ENCODE data around the gene CNOT4.

CNOT4 gene

DNA sequence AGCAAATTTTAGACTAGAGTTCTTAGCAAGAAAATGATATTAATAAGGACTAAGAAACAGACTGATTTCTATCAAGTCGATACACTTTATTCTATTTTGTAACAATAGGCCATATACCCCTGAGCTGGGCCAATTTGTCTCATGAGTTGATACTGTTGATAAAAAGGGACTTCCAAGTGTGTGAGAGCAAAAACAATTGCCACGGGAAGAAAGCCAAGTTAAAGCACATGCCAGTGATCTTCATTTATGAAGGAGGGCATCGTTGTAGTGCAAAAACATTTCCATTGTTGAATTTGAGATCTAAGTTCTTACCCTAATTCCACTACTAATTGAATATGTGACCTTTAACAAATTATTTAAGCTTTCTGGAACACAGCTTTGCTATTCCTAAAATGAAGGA is 119.9 kb downstream of the CNOT4 start:
- DNase-seq: no peak

DNA sequence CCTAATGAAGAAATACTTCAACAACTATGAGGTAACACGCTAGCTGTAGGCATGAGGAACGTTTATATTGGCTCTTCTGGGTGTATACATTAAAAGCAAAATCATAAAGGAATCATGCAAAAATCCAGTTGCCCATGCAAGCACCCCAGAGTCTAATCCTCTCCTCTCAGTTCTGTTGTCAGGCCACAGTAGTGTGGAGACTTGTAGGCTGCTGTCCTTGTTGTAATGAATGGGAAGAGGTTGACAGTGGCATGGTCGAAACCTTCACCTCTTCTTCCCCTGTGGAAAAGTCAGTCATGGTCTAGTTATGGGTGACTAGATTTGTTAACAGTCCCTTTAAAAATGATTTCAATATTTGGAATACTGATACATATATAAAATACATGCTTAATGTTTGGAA is 121.3 kb downstream of the CNOT4 start:
- DNase-seq: no peak

- no peak for DNase-seq
Observed at GRCh38 chr7:135386776-135387175, 123.1 kb downstream of the CNOT4 start.

- DNase-seq: no peak
Observed at GRCh38 chr7:135386181-135386580, 123.7 kb downstream of the CNOT4 start.

DNA sequence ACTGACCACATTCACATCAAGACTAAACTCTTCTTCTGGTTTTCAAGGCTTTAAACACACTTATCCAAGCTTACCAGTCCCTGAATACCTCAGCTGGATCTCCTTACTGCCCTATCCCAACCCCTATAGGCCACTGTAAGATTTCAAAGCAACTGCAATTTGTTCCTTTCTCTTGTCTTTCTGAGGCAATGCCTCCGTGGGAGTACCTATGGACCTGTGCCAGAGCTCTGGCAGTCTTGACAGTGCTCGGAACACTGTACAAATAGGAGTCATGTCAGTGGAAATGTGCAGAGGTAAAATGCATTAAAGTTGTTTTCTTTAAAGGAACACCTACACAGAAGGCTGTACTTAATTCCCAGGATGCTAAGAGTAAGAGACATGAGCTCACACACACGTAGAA is 124.7 kb downstream of the CNOT4 start:
- DNase-seq: no peak

DNA sequence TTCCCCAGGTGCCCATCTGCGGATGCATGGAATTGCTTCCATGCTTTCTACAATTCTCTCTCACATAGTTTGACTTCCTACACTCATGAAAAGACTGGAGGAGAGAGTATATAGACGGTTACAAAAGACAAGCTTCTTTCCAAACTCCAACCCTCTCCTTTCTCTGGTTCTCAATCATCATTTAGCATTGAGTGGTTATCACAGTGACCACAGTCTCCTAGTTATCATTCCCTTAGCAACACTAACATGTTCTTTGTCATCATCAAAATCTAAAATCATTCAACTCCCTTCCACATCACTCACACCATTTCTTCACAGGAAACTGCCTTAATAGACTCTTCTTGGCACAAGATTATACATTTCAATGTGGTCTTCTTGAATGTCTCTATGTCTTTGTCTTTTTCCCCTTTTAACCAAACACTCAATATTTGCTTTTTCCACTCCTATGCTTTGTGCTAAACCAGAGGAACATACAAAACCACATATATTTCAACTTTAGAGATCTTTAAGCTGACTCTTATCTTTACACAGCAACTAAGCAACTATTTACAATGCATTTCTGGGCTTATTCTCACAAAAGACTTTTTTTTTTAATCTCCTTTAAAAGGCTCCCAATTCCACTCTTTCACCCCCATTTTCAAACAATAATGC is 126.3 kb downstream of the CNOT4 start:
- no peak for DNase-seq

DNA sequence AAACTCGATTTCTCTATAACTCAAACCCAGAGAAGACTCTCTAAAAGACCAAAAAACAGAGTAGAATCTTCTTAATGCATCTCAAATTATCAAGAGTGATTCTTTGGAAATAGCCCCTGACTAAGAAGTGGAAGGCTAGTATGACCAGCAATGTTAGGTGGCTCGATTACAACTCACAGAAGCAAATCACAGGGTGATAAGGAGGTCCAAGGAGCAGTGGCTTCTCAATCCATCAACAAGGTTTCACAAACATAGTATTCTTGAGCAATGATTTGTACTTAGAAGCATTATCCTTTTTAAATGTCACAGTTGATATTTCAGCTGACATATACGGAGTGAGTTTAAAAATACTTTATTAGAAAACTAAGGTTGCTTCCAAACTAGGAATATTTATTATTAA is 127.7 kb downstream of the CNOT4 start:
- no peak for DNase-seq

DNA sequence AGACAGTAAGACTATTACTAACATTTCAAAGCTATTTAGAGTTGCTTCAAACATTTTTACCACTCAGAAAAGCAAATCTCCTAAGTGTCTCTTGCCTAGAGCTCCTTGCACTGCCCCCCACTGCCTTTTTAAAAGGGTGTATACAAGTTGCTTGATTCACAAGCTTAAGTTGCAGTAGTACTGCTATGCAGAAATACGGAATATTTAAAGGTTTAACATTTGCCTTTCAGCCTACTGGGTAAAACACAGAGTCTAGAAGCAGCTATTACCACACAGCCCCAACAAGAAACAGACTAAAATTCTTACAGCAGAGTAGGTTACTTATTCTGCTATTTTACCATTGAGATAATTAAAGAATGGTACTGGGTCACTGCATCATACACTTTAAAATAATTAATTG is 128.5 kb downstream of the CNOT4 start:
- no peak for DNase-seq

GRCh38 chr7:135380351-135380750 is 129.6 kb downstream of the CNOT4 start:
- DNase-seq: peak; percentile 40

DNA sequence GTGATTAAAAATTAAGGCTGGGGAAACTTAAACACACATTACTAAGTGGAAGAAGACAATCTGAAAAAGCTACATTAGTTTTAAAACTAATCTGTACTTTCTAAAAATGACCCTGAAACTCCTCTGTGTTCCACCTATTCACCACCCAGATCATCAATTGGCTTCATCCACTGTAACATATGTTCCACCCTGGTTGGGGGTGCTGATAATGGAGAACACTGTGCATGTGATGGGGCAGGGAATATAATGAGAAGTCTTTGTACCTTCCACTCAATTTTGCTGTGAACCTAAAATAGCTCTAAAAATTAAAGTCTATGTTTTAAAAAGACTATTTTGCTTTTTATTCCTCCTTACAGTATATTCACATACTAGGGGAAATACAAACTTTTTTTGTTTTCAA is 132.7 kb downstream of the CNOT4 start:
- DNase-seq: no peak

DNA sequence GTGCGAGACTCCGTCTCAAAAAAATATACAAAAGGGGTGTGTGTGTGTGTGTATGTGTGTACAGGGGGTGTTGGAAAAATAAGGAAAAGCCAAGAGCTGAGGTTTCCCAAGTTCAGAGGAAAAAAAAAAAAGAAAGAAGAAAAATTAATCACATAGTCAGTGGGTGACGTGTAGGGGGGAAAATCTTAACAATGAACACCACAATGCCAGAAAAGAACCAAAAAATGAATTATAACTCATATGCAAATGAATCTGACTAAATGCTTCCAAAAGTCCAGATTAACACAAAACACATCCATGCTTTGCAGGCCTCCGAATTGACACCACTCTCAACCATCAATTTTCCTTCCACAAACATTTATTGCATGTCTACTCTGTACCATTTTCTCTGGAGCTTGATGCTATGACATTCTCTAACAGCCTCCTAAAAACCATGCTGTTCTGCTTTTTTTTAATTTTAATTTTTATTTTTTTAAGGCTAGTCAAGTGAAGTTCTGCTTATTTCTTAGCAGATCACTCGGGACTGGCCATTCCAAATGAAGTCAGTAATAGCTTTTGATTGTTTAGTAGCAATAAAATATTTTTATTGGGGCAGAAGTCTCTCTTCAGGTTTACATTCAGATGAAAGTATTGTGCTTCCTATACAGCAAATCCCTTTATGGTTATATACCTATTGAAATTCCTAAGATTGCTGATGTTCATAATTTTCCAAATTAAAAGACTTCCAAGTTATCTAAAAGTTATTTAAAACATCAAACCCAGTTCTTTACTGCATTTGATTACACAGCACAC is 133.8 kb downstream of the CNOT4 start:
- DNase-seq: no peak

DNA sequence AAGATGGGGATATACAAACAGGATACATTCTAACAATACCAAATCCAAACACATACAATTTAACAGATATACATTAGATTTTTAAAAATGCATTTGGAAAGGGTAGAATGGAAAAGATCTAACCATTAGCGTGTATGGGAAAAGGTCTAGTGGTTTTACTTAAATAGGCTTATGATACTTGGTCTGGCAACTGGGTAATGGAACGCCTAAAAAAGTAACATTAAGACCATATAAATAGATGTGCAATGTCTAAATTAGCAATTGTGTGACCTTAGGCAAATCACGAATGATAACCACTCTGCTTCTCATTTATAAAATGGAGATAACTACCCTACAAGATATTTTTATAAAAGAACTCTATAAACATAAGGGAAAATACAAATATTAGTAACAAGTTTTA is 135.2 kb downstream of the CNOT4 start:
- no peak for DNase-seq

DNA sequence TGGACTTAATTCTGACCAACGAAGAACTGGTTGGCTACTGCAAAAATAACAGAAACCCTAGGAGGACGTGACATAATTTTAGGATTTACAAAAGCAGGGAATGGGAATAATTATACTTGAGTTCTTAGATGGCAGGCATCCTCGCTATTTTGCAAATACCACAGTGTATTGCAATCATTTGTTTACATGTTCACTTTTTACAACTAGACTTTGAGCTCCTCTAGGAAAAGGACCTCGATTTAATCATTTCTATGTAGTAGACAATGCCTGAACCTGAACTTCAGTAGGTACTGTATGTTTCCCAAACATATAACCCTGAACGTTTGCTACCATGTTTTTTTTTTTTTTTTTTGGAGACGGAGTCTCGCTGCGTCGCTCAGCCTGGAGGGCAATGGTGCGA is 137.7 kb downstream of the CNOT4 start:
- DNase-seq: no peak

DNA sequence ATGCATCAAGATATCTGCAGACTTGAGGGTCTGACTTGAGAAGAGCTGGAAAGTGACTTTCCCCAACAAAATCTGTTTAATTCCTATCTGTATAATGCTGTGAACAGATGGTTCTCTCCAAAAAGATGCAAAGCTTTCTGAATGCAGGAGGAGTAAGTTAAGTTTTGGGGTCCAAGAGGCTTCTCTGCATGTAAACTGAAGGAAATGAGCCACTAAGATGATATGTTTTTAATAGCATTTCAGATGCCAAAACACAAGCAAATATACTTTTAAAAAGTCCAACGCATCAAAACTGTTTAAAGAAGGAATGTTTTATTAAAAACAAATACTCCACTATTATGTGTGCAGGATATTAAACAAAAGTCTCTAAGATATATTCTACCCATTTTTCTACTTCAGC is 139.2 kb downstream of the CNOT4 start:
- DNase-seq: no peak

- no peak for DNase-seq
Observed at GRCh38 chr7:135369405-135369804, 140.5 kb downstream of the CNOT4 start.

- DNase-seq: no peak
Observed at GRCh38 chr7:135368416-135369186, 141.3 kb downstream of the CNOT4 start.

GRCh38 chr7:135366843-135367508 is 142.9 kb downstream of the CNOT4 start:
- no peak for DNase-seq

- no peak for DNase-seq
Observed at GRCh38 chr7:135365721-135366120, 144.2 kb downstream of the CNOT4 start.

- DNase-seq: peak; percentile 14
Observed at GRCh38 chr7:135364206-135364605, 145.7 kb downstream of the CNOT4 start.

GRCh38 chr7:135362871-135363270 is 147.0 kb downstream of the CNOT4 start:
- DNase-seq: no peak

GRCh38 chr7:135361788-135362187 is 148.1 kb downstream of the CNOT4 start:
- DNase-seq: no peak

GRCh38 chr7:135359615-135360014 is 150.3 kb downstream of the CNOT4 start:
- no peak for DNase-seq

DNA sequence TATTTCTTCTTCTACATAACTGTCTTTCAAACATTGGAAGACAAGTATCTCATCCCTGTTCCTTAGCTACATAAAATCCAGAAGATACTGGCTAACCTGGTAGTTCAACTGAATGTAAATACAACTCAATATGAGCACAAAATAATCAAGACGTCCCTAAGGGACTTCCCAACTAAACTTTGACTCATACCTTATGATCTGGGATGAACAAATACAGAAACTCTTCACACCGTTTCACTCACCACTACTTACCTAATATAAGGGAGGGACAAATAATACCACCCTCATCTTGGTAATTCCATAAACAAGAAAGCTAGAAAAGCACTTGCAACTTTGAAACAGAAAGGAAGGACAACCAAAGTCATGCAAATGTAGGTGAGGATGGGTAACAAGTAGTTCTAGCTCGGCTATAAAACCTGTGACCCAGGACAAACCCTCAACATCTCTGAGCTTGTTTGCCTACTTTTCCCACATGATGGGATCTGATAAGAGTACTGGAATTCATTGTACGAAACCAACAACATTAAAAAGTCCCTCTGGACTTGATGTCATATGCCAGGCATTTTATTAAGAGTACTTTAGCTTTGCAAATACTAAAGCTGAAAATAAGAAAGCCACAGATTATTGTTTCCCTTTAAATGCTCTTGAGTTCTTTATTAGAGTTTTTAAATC is 154.4 kb downstream of the CNOT4 start:
- DNase-seq: no peak
